NCI-H128 (cell line): ENCODE data around the gene TRIM47.

ENCODE experiments used
- DNase-seq: peaks from one replicate; lab custom pipeline; 2025; ENCODE audit not compliant: unreplicated experiment; lab: John Stamatoyannopoulos, UW

TRIM47 gene

GRCh38 chr17:75834279-75834920, 44.0 kb downstream of the TRIM47 start:
- no peak for DNase-seq

GRCh38 chr17:75832652-75833400, 45.6 kb downstream of the TRIM47 start:
- no peak for DNase-seq

- DNase-seq: no peak
These were observed 46.2 kb downstream of the TRIM47 start for GRCh38 chr17:75832164-75832651.

- DNase-seq: no peak
These were observed 47.3 kb downstream of the TRIM47 start for GRCh38 chr17:75831032-75831571.

GRCh38 chr17:75830164-75831031, 48.0 kb downstream of the TRIM47 start:
- no peak for DNase-seq

- DNase-seq: no peak
These were observed 48.6 kb downstream of the TRIM47 start for GRCh38 chr17:75829747-75830146.

- no peak for DNase-seq
These were observed 49.6 kb downstream of the TRIM47 start for GRCh38 chr17:75828741-75829140.

GRCh38 chr17:75828076-75828400, 50.3 kb downstream of the TRIM47 start:
- no peak for DNase-seq

GRCh38 chr17:75827308-75828075, 50.9 kb downstream of the TRIM47 start:
- peak; percentile 25 for DNase-seq

GRCh38 chr17:75826561-75827307, 51.6 kb downstream of the TRIM47 start:
- no peak for DNase-seq

GRCh38 chr17:75825748-75826370, 52.5 kb downstream of the TRIM47 start:
- no peak for DNase-seq

- DNase-seq: no peak
These were observed 53.2 kb downstream of the TRIM47 start for GRCh38 chr17:75825149-75825552.

- no peak for DNase-seq
These were observed 53.7 kb downstream of the TRIM47 start for GRCh38 chr17:75824666-75825065.
